Transverse colon (tissue), 4 donors: Measurements from ENCODE around the gene POLR2J.

Source experiments
- EP300 ChIP-seq: sonication (generic); formaldehyde crosslinking; IDR thresholded peaks from one replicate; pipeline ENCODE4 v1.6.1; 2017; ENCODE audit warnings: antibody characterized with exemption, low read depth
- POLR2A ChIP-seq: fragments of 450-650 bp; IDR thresholded peaks from one replicate; pipeline ENCODE4 v1.6.1; 2016; ENCODE audit warnings: antibody characterized with exemption, mild to moderate bottlenecking, moderate library complexity
- POLR2AphosphoS5 ChIP-seq, 3 donors: sonication (generic); formaldehyde crosslinking; IDR thresholded peaks; one replicate each; pipeline ENCODE4 v1.6.1; 2016; ENCODE audit warnings: antibody characterized with exemption in 3 of 3
- TF ChIP-seq, protein P1 (sequence below), 5 experiments: fragments of 200-600 bp in 3 of 5; fragments of 450-650 bp in 2 of 5; sonication (generic) in 3 of 5; IDR thresholded peaks; 1 replicate in 2 of 5; 2 replicates in 3 of 5; pipeline ENCODE4 v1.5.1; 2016 to 2017; ENCODE audit warnings: antibody characterized with exemption in 5 of 5, inconsistent platforms in 3 of 5, mild to moderate bottlenecking in 2 of 5, moderate library complexity in 1 of 5

DNA sequence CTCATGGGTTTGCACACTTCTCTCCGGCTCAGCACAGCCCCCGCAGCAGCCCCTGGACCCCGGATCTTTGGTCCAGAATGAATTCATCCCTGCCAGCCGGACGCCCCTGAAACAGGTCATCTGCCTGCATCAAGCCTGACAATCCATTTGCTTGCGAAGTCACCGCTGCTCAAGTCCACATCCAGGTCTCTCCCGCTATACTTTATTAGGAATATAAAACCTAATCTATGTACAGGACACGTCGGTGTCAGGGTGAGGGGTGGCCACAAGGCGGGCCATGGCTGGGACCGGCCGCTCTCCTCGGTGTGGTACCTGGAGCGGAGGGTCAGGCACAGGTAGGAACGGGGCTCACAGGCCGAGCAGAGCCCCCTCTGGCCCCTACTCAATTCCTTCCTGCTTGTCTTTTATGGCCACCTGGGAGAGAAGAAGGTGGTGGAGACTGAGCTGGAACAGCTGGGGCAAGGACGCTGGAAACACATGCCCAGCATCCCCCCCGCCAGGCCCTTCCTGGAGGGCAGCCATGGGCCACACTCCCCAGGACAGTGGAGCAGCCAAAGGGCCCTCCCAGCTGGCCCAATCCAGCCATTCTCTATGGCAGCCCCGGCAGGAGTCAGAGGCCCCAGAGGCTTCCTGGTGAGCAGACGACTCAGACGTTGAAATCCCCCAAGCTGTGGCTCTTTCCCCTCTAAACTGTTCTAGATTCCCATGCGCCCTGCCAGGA lies 5.3 kb downstream of the POLR2J start:
- TF ChIP-seq, protein P1, sequence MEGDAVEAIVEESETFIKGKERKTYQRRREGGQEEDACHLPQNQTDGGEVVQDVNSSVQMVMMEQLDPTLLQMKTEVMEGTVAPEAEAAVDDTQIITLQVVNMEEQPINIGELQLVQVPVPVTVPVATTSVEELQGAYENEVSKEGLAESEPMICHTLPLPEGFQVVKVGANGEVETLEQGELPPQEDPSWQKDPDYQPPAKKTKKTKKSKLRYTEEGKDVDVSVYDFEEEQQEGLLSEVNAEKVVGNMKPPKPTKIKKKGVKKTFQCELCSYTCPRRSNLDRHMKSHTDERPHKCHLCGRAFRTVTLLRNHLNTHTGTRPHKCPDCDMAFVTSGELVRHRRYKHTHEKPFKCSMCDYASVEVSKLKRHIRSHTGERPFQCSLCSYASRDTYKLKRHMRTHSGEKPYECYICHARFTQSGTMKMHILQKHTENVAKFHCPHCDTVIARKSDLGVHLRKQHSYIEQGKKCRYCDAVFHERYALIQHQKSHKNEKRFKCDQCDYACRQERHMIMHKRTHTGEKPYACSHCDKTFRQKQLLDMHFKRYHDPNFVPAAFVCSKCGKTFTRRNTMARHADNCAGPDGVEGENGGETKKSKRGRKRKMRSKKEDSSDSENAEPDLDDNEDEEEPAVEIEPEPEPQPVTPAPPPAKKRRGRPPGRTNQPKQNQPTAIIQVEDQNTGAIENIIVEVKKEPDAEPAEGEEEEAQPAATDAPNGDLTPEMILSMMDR (IDR thresholded peaks at IDR 0.05): no peak
- TF ChIP-seq POLR2AphosphoS5 (IDR thresholded peaks at IDR 0.05) (no peak), POLR2A (no peak), EP300 (no peak)
